KG1 (cell line): Measurements from ENCODE around the gene LRP8.

Source experiments
- DNase-seq: peaks from one replicate; lab custom pipeline; 2025; lab: John Stamatoyannopoulos, UW

LRP8 gene

GRCh38 chr1:53339736-53340635, 12.1 kb upstream of the LRP8 start:
- no peak for DNase-seq

GRCh38 chr1:53338423-53338822, 10.6 kb upstream of the LRP8 start:
- no peak for DNase-seq

- DNase-seq: no peak
Measured at GRCh38 chr1:53337499-53337898, 9.6 kb upstream of the LRP8 start.

- DNase-seq: no peak
Measured at GRCh38 chr1:53336146-53336545, 8.3 kb upstream of the LRP8 start.

- no peak for DNase-seq
Measured at GRCh38 chr1:53335661-53336060, 7.8 kb upstream of the LRP8 start.

- no peak for DNase-seq
Measured at GRCh38 chr1:53334781-53335180, 6.9 kb upstream of the LRP8 start.

GRCh38 chr1:53334312-53334711, 6.4 kb upstream of the LRP8 start:
- no peak for DNase-seq

- DNase-seq: no peak
Measured at GRCh38 chr1:53332833-53333232, 5.0 kb upstream of the LRP8 start.

- DNase-seq: no peak
Measured at GRCh38 chr1:53332186-53332564, 4.3 kb upstream of the LRP8 start.

- no peak for DNase-seq
Measured at GRCh38 chr1:53331446-53332185, 3.7 kb upstream of the LRP8 start.

- no peak for DNase-seq
Measured at GRCh38 chr1:53330819-53331218, 2.9 kb upstream of the LRP8 start.

- DNase-seq: no peak
Measured at GRCh38 chr1:53328541-53329499, 950 bp upstream of the LRP8 start.

- DNase-seq: no peak
Measured at GRCh38 chr1:53327182-53327913, 522 bp downstream of the LRP8 start.

- DNase-seq: peak; percentile 63
Measured at GRCh38 chr1:53326598-53327181, 1.2 kb downstream of the LRP8 start.

GRCh38 chr1:53326088-53326597, 1.7 kb downstream of the LRP8 start:
- peak; percentile 83 for DNase-seq

- DNase-seq: no peak
Measured at GRCh38 chr1:53325326-53326087, 2.4 kb downstream of the LRP8 start.

GRCh38 chr1:53324728-53325297, 3.1 kb downstream of the LRP8 start:
- no peak for DNase-seq

GRCh38 chr1:53324321-53324720, 3.5 kb downstream of the LRP8 start:
- DNase-seq: no peak

- no peak for DNase-seq
Measured at GRCh38 chr1:53323316-53323715, 4.6 kb downstream of the LRP8 start.
